HG03280 (cell line): ENCODE measurements around the gene TRIM49D1.
"Not testable (repeated sequence)": the region's sequence is repeated elsewhere in the genome, so short reads cannot be mapped to it uniquely, and the experiment has no call there.

Experiments
- ATAC-seq: cut with Tn5 transposase; IDR thresholded peaks from one replicate; pipeline ENCODE4 v1.9.1; 2021; ENCODE audit warnings: mild to moderate bottlenecking, moderate library complexity; ENCODE audit not compliant: unreplicated experiment

Gene TRIM49D1

GRCh38 chr11:89922195-89922660 is at the start of gene TRIM49D1:
TRIM49D1 (minus strand) TSS chr11:89922245; CDS start chr11:89917710, 4,535 bp downstream.
- no peak for ATAC-seq

GRCh38 chr11:89965737-89966136 is 43.7 kb upstream of the TRIM49D1 start, which contains the start of gene TRIM64:
TRIM64 (plus strand) TSS chr11:89966037; CDS start chr11:89968504, 2,467 bp downstream.
- not testable (repeated sequence) for ATAC-seq

GRCh38 chr11:89960833-89961232 is 38.8 kb upstream of the TRIM49D1 start:
- ATAC-seq = not testable (repeated sequence)

GRCh38 chr11:89923764-89924163 is 1.7 kb upstream of the TRIM49D1 start, which contains the start of gene TRIM49D2:
TRIM49D2 (plus strand) TSS chr11:89924064; CDS start chr11:89926762, 2,698 bp downstream.
- ATAC-seq = not testable (repeated sequence)

GRCh38 chr11:89900809-89901208 is 21.2 kb downstream of the TRIM49D1 start:
- not testable (repeated sequence) for ATAC-seq

GRCh38 chr11:89893245-89893644 is 28.8 kb downstream of the TRIM49D1 start:
- ATAC-seq = not testable (repeated sequence)

GRCh38 chr11:89877511-89877910 is 44.5 kb downstream of the TRIM49D1 start:
- ATAC-seq = not testable (repeated sequence)

- ATAC-seq = not testable (repeated sequence)
Observed at GRCh38 chr11:89872588-89872987, 49.5 kb downstream of the TRIM49D1 start.

- ATAC-seq = not testable (repeated sequence)
Observed at GRCh38 chr11:89865223-89865622, 56.8 kb downstream of the TRIM49D1 start.

GRCh38 chr11:89863906-89864704 is 57.9 kb downstream of the TRIM49D1 start:
- not testable (repeated sequence) for ATAC-seq
